SKM-1 (cell line): Measurements from ENCODE around the gene ENAH.
"Not testable (repeated sequence)": the region's sequence is repeated elsewhere in the genome, so short reads cannot be mapped to it uniquely, and the experiment has no call there.

Experiments used
- DNase-seq: peaks from one replicate; lab custom pipeline; 2025; ENCODE audit not compliant: unreplicated experiment; lab: John Stamatoyannopoulos, UW

Gene ENAH

GRCh38 chr1:225652729-225653462 lies at the start of gene ENAH:
Gene ENAH, minus strand, starts transcription at chr1:225653123. Its CDS starts 433 bp downstream, at chr1:225652690.
- DNase-seq = no peak

GRCh38 chr1:225700889-225701465 lies 48.1 kb upstream of the ENAH start:
- no peak for DNase-seq

GRCh38 chr1:225700164-225700821 lies 47.4 kb upstream of the ENAH start:
- DNase-seq = no peak

- DNase-seq = no peak
Observed at GRCh38 chr1:225699336-225699735, 46.4 kb upstream of the ENAH start.

- DNase-seq = not testable (repeated sequence)
Observed at GRCh38 chr1:225698194-225698593, 45.3 kb upstream of the ENAH start.

GRCh38 chr1:225697428-225697827 lies 44.5 kb upstream of the ENAH start:
- DNase-seq = no peak

GRCh38 chr1:225695578-225696337 lies 42.8 kb upstream of the ENAH start:
- no peak for DNase-seq

- no peak for DNase-seq
Observed at GRCh38 chr1:225694151-225694603, 41.3 kb upstream of the ENAH start.

- DNase-seq = not testable (repeated sequence)
Observed at GRCh38 chr1:225693697-225694096, 40.8 kb upstream of the ENAH start.

GRCh38 chr1:225693085-225693696 lies 40.3 kb upstream of the ENAH start:
- DNase-seq = no peak

- DNase-seq = no peak
Observed at GRCh38 chr1:225692517-225692879, 39.6 kb upstream of the ENAH start.

GRCh38 chr1:225691861-225692516 lies 39.1 kb upstream of the ENAH start:
- no peak for DNase-seq

- DNase-seq = no peak
Observed at GRCh38 chr1:225691377-225691776, 38.5 kb upstream of the ENAH start.

GRCh38 chr1:225689882-225690459 lies 37.0 kb upstream of the ENAH start:
- DNase-seq = no peak

- DNase-seq = no peak
Observed at GRCh38 chr1:225688345-225688744, 35.4 kb upstream of the ENAH start.

GRCh38 chr1:225685476-225686176 lies 32.7 kb upstream of the ENAH start:
- no peak for DNase-seq

GRCh38 chr1:225684741-225685140 lies 31.8 kb upstream of the ENAH start:
- no peak for DNase-seq

GRCh38 chr1:225681231-225681630 lies 28.3 kb upstream of the ENAH start:
- DNase-seq = no peak

GRCh38 chr1:225678545-225678944 lies 25.6 kb upstream of the ENAH start:
- DNase-seq = no peak
